ENCODE results near the gene RPL29.
"Not testable (repeated sequence)": the region's sequence is repeated elsewhere in the genome, so short reads cannot be mapped to it uniquely, and the experiment has no call there.

RPL29 gene

DNA sequence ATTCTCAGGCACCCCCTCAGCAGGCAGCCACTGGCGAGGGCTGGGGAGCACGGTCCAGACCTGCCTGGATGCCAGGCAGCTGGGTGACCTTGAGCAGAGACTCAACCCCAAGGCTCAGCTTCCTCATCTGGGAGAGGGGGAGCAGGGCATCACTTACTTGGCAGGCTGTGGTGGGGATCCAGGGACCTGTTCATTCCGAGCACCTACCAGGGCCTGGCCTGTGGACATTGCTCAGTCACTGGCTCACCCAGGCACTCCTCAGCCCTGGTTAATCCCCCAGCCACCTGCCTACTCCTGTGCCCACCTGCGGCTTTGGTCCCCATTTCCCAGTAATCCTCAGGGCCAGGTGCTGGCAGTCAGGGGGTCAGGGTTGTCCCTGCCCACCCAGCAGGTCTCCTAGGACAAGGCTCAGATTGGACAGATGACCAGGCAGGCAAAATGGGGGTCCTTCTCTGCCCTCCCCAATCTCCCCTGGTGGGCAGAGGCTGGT, 9.3 kb upstream of the RPL29 start:
- no peak for DNase-seq

DNA sequence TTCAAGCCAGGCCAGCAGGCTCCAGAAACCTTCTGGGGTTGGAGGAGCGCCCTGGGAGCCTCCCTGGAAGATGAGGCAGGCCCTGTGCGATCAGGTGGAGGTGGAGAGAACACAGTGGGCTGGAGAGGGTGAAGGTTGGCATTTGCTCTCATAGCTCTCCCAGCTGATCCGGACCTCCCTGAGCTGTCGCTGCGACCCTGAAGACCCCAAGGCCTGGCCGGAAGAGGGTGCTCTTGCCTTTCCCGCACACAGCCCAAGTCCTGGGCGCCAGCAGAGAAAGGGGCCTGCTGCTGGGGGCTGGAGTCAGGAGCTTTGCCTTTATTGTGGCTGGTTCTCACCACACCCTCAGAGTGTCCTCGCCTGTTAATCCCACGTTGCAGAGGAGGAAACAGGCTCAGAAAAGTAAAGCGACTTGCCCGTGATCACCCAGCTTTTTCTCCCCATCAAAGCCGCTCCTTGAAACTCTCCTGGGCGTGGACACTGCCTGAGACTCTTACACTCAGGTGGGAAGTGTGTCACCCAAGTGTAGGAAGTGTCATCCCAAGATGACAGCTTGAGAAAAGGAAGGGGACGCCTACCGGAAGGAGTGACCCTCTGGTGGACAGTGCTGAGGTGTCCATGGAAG, 8.6 kb upstream of the RPL29 start:
- no peak for DNase-seq

DNA sequence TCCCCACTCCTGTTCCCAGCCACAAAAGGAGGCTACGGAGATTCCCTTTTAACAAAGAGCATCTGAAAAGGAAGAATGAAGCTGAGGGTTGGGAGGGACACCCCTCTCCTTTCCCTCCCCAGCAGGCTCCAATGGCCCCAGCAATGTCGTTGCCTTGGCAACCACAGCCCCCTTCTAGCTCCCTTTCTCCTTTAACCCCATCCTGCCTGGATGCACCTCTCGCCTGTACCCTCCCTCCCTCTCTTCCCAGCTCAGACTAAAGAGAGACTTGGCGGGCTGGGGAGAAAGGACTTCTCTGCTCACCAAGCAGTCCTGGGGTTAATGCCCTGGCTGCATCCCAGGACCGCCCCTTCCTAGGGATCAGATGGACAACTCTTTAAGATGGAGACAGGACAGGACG, 7.1 kb upstream of the RPL29 start:
- no peak for DNase-seq

DNA sequence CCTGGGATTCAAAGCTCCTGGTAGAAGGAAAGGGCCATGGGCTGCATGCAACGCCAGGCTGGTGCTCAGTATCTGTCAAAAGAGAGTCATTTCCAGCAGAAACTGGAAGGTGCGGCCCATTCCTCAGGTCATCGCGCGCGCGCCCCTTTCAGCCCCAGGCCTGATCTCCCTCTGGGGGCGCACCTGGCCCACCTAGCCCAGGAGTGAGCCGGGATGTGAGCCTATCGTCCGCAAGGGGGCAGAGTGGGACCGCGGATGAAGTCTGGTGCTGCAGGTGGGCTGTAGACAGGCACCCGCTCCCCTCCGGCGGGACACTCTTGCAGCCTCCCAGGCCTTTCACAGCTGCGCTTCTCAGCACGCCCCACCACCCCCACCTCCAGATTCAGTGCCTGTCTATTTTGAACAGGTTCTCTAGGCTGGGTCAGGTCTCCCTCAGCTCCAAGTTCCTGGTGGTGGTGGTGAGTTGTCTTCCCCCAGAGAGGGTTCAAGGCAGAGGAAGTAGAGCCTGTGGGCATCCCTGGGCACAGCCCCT, 5.8 kb upstream of the RPL29 start:
- DNase-seq, result peak; percentile 47

DNA sequence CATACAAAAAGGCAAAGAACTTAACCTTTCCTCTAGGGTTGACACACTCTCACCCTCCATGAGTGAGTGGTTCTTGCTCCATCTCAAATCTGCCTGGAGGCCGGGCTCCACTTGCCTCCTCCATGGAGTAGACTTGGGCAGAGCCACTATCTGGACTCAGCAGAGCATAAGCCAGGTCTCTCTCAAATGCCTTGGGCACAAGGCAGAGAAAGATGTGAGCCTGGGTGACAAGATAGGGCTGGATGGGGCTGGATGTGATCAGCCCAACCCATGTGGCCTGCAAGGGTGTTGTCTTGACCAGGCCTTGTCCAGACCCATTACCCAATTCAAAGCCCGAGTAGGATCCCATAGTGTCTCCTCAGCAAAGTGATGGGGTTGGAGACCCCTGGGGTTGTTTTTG, 4.2 kb upstream of the RPL29 start:
- DNase-seq, result no peak

DNA sequence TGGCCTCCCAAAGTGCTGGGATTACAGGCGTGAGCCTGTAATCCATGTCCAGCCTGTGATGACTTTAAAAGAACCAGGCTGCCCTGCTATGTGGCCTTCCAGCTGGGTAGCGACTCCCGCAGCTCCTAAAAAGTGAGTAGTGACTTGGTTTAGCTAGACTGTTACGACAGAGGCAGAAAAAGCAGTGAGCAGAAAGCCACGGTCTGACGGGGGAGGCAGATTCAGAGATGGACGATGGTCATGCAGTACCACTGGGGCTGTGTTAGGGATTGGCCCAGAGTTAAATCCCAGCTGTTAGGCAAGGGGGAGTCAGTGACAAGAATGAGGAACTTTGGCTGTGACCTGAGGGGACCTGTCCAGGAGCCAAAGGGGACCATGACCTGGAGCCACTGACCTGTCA, 3.1 kb upstream of the RPL29 start:
- DNase-seq, result no peak

DNA sequence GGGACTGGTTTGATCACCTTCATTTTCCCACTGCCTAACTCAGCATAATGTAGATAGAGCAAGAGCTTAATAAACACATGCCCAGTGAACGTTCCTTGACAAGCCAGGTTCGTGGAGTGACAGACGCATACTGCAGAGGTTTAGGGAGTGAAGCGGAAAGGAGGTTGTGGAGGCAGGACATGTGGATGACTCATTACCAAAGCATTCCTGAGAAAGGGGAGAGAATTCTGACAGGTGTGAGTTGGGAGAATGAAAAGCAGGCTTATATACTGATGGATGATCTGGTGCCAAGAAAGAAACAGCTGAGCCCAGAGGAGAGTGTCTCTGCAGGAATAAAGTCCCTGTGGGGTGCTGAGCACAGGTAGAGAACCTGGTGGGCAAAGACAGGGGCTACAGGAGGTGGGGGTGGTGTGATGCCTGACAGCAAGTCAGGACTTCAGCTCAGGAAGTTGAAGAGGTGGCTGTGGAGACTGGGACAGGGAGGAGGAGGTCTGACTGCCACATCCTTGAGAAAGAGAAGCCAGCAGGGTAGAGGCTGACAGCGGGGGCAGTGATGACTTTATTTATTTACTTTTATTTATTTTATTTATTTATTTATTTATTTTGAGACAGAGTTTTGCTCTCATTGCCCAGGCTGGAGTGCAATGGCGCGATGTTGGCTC, 2.4 kb upstream of the RPL29 start:
- no peak for DNase-seq

DNA sequence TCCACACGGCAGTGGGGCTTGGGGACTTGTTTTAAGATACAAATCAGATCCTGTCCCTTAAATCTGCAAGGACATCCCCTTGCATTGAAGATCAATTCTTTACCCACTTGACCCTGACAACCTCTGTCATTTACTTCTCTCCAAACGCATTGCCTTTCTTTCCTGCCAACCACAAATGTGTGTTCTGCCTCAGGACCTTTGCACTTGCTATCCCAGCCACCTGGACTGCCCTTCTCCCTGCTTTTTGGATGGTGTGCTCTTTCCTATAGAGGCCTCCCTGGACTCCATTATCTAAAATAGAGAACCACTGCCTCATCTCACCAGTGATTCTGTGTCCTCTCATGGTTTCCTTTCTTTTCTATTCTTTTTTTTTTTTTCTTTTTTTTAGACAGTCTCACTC, 1.5 kb upstream of the RPL29 start:
- DNase-seq, result no peak

DNA sequence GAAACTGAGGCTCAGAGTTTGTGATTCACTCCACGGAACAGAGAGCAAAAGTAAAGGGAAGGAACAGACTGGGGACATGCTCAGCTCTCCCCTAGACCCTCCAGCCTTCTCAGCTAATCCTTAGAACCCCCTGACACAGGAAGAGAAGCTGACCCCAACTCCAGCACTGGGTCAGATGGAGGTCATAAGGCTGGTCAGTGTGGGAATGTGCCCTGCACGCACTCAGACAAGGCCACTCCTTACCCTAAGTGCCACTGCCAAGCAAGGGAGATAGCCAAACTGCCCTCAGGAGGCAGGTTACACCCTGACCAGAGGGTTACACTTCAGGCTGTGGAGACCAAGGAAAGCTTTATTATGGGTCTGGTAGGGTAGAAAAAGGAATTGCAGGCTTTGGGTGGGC, 1.2 kb downstream of the RPL29 start:
- DNase-seq, result no peak

DNA sequence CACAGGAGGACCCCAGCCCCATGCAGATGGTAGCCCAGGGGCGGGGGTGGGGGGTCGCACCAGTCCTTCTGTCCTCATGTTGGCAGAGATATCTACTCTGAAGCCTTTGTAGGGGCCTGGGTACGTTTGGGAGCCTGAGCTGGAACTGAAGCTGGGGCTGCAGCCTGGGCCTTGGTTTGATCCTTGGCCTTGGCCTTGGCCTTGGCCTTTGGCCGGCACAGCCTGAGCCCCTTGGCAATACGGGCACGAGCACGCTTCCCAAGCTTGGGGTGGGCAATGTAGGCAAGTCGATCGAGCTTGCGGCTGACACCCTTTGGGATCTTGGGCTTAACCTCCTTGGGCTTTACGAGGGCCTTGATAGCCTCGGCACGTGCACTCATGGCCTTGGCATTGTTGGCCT, 2.0 kb downstream of the RPL29 start:
- DNase-seq, result not testable (repeated sequence)

DNA sequence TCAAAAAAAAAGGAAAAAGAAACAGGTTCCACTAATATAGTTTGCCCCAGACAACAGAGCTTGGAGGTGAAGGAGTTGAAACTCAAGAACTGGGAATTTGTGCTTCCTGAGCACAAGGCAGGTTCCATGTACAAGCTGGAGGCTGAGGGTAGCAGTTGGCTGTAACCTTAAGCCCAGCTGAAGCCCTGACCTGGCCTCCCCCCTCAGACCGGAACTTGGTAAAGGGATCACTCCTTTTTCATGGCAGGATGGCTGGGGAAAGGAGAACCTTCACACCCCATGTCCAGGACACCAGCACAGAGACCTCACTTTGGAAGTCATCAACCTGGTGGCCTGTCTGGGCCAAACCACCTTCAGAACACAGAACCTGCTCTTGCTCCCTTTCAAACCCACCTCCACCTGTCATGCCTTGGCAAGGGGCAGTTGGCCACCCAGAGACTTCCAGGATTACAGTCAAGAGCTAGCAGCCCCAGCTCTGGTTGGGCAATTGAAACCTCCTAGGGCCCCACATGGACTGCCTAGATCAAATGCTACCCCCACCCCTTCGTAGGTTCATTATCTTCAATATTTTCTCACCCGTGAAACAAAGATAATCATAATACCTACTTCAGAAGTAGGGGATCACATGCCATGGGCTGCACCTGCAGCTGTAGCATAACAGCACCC, 3.5 kb downstream of the RPL29 start:
- no peak for DNase-seq

DNA sequence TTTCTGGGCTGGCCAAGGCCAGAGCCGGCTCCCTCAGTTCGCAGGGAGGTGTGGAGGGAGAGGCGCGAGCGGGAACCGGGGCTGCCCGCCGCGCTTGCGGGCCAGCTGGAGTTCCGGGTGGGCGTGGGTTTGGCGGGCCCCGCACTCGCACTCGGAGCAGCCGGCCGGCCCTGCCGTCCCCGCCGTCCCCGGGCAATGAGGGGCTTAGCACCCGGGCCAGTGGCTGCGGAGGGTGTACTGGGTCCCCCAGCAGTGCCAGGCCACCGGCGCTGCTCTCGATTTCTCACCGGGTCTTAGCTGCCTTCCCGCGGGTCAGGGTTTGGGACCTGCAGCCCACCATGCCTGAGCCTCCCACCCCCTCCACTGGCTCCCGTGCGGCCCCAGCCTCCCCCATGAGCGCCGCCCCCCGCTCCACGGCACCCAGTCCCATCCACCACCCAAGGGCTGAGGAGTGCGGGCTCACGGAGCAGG, 5.2 kb downstream of the RPL29 start:
- not testable (repeated sequence) for DNase-seq

DNA sequence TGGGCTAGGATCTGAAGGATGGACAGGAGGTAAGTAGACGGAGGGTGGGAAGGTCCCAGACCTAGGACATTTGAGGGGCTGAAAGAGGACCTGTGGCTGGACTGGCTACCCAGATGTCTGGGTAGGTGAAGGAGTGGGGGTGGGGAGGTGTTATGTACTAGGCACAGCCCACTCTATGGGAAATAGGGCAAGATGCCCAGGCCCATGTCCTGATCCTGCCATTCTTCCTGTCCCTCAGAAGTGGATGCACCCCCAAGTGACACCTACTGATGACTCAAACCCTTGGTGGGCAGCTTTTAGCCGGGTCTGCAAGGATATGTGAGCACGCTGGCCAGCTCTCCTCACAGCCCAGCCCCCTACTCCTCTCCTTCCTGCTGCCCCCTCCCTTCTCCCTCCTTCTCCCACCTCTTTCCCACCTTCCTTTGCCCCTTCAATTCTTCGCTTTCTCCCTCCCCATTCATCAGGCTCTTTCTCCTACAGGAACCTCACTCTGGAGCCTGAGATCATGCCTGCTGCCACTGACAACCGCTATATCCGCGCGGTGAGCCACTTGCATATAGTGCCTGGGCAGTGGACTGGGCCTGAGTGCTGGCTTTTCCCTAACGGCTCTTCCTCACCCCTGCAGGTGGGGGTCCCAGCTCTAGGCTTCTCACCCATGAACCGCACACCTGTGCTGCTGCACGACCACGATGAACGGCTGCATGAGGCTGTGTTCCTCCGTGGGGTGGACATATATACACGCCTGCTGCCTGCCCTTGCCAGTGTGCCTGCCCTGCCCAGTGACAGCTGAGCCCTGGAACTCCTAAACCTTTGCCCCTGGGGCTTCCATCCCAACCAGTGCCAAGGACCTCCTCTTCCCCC, 7.2 kb downstream of the RPL29 start:
- no peak for DNase-seq

DNA sequence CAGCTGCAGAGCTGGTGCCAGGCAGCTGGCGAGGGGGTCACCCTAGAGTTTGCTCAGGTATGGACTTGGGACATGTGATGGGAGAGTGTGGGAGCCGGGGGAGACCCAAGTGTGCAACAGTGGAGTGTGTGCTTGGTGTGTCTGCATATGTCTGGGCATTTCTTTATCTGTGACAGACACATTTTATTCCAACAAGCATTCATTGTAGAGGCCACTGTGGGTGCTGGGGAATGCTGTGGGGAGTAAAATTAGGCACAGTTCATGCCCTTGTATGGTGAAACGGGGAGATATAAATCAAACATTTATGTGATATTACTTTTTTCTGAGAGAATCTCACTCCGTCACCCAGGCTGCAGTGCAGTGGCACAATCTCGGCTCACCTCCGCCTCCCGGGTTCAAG, 8.1 kb downstream of the RPL29 start:
- no peak for DNase-seq

DNA sequence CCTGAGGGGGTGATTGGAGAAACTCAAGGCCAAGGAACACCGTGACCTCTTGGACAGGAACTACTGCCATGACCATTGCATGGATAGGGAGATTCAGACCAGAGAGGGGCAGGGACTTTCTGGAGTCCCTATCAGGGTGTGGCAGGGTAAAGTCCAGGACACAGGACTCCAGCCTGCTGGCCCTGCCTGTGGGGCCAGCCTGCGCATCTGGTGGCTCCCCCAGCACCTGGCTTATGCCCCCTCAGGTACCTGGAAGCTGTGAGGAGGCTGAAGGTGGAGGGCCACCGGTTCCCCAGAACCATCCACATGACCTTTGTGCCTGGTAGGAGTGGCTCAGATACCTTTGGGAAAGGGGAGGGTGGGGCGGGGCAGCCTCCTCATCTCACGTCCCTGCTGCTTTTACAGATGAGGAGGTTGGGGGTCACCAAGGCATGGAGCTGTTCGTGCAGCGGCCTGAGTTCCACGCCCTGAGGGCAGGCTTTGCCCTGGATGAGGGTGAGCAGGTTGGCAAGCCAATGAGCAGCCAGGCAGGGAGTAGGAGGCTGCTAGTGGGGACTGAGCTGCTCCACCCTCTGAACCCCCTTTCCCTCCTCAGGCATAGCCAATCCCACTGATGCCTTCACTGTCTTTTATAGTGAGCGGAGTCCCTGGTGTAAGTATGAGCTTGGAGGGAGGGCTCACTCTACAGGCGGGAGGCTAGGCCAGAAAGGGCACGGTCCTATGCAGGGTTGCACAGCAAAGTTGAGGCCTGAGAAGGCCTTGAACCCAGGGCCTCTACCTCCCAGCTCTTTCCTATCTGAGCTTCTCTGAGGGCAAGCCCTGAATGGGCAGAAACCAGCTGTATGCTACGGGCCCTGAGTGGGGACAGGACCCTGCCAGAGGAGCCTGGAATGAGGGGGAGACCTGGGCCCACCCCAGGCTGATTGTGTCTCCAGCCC, 9.4 kb downstream of the RPL29 start:
- no peak for DNase-seq

DNA sequence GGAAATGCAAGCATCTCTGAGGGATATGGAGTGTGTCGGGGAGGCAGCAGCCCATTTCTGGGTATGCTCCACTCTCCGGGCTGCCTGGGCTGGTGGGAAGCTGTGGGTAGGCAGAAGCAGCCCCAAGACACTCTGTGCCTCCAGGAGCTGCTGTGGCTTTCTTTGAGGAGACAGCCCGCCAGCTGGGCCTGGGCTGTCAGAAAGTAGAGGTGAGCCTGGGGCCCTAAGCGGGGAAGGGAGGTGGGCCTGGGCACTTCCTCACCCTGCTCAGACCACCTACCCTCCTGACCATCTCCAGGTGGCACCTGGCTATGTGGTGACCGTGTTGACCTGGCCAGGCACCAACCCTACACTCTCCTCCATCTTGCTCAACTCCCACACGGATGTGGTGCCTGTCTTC, 10.6 kb downstream of the RPL29 start:
- no peak for DNase-seq

DNA sequence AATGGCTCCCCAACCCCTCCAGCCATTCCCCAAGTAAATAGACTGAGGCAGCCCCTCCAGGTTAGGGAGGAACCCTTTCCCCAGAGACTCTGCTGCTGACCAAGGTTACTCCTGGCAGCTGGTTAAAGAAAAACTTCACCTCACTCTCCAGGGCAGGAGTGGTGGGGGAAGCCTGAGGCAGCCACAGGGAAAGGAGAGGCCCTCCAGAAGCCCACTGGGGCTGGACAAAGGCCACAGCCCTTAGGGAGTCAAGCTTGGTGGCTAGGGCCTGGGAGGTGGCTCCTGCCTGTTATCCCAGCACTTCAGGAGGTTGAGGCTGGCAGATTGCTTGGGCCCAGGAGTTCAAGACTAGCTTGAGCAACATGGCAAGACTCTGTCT, 11.4 kb downstream of the RPL29 start:
- DNase-seq, result no peak

DNA sequence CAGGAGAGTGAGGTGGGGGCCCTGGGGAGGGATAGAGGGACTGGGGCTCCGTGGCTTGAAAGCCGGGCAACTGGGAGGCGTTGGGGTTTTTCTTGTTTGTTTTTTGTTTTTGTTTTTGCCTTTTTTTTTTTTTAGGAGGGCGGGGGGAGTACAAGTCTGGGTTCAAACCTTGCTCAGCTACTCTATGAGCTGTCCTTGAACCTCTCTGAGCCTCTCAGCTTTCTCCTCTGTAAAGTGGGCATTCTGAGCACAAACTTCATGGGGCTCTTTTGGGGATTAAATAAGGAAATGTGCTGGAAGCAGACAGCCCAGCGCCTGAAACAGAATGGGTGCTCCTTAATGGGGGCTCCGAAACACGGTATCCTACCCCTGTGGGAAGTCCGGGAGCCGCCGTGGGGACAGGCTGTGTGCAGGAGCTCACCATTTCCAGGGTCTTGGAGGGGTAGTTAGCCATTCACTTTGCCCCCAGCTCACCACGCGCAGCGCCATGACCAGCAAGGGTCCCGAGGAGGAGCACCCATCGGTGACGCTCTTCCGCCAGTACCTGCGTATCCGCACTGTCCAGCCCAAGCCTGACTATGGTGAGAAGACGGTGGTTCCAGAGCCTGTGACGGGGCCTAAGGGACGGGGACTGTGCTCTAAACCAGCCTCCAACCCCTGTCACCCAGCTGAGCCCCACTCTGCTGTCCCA, 12.0 kb downstream of the RPL29 start:
- no peak for DNase-seq

DNA sequence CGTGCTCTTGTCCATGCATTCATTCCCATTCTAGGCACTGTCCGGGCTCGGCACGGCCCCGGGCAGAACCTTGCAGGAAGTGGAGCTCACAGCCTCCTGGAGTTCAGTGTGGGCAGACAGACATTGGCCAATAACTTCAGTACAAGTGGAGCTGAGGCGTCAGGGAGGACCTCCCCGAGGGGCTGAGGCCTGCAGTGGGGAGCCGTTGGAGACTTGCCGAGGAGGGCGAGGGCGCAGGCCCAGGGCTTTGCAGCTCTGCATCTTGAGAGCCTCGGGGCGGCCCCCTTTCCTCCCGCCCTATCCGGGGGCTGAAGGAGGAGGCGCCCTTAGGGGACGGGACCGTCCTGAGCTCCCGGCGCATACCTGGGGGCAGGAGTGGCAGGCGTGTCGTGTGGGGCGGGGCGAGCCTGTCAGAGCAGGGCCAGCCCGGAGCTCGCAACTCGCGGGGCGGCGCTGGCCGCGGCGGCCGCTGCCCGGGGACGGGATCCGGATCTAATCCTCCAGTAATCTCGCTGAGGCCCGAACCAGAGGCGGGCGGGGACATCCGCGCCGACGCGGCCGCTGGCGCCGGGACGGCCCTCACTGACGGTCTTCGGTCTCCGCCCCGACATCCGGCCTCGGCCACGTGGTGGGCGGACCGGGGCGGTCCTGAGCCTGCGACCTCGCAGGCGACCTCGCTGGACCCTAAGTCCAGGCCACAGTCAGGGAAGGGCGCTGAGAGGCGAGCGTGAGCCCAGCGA, 12.7 kb downstream of the RPL29 start, which contains the start of gene ACY1:
Gene ACY1 (plus strand): TSS at position 698 of the 740 bp plus-strand sequence. CDS start 530 bp downstream, outside the sequence.
- DNase-seq, result peak; percentile 91

DNA sequence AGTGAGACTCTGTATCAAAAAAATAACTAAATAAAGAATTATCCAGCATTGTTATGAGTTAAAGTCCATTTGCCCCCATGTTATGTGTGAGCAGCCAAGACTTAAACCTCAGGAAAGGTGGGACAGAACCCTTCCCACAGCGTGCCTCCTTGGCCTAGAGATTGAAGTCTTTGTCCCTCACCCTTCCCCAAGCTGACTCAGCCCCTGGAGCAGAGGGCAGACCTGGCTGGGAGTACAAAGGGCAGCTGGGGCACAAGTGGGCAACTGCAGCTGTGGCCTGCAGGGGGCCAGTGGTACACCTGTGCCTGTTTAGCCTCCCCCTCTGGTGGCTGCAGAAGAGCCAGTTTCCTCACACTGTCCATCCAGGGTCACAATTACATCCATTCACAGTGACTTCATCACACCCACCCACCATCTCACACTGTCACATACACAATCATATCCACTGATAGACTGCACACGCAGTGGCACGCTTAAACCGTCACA, 13.3 kb downstream of the RPL29 start:
- no peak for DNase-seq

All from inflammatory macrophage treated with lipopolysaccharide for 4 hours (primary cell).